ENCODE measurements around the gene CAPN9.
A peak's percentile ranks its signal among the peaks of the same experiment; 100 is the strongest.

Gene CAPN9

DNA sequence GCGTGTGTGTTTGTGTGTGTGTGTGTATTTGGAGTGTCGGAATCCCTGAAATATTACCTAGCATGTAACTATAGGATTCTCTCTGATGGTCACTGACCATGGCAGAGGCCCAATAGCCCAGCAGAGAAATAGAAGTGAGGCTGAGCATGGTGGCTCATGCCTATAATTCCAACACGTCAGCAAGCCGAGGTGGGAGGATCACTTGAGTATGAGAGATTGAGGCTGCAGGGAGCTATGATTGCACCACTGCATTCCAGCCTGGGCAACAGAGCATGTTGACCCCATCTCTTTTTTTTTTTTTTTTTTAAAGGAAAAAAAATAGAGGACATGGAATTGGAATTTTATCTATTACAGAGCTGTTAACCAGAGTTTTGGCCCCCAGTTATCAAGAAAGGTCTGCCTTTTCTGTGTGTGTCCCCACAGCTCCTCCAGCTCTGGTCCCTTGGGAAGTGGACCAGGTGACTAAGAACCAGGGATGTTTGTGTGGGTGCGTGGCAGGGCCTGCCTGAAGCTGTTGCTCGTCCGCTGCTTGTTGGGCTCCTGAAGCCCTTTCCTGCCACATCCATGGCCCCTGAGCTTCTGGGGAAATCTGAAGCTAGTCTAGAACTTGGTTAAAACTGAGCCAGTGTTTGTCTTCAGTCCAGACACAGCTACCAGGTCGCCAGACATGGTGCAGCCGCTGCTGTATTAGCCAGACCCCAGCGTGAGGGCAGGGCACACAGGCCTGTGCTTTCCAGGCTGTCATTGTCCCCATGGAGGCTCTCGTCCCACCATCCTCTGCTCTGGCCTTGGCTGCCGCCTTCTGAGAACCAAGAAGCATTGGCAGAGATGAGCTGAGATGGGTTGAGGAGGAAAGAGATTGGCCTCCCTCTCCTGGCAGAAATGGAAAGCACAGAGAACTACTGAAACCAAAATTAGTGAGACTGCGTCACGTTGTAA lies 25.5 kb downstream of the CAPN9 start:
- DNase-seq: no peak

DNA sequence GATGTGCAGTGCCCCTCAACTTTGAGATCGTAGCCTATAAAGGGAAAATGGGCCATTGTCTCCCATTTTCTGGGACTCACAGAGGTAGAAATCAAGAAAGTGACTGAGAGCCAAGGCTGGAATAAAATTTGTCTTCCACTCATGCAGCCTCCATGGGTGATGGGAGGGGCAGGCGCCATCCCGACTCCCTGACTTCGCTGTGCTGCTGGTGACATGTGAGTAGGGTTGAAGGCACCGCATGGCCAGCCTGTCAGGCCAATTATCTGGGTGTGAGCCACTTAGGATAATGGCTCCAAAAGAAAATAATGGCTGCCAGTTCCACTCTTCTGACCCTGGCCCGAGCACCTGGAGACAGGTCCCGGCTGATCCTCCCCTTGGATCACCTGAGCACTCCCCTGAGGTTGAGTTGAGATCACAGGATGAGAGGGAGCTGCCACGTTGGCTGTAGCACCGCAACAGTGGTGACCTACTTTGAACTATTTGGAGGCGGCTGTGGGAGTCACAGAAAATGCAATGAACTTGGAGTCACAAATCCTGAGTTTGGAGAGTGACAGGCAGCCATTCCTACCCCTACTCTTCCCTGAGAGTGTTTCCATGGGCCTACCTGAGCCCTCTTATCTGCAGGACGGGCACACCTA lies 26.3 kb downstream of the CAPN9 start:
- no peak for DNase-seq

DNA sequence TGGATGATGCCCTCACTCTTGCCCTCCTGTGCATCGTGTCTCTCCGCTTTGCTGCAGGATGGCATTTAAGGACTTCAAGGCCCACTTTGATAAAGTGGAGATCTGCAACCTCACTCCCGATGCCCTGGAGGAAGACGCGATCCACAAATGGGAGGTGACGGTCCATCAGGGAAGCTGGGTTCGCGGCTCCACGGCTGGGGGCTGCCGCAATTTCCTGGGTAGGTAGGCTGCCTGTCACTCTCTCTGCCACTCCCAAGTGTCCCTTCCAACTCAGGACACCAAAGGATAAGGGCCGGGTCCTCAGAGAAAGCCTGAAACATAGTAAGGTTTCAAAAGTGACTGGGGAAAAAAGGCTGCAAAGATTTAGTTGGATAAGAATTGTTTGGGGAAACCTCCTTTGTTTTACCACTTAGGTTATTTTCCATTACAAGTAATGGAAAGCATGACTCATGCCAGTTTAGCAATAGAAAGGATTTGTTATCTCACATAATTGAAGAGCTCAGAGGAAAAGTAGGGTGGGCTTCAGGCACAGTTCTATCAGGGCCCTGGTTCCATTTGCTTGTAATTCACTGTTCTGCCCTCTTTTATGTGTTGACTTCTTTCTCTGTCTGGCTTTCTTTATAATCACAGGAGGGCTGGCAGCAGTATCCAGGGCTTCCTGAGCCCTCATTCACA lies 31.9 kb downstream of the CAPN9 start:
- DNase-seq: no peak

DNA sequence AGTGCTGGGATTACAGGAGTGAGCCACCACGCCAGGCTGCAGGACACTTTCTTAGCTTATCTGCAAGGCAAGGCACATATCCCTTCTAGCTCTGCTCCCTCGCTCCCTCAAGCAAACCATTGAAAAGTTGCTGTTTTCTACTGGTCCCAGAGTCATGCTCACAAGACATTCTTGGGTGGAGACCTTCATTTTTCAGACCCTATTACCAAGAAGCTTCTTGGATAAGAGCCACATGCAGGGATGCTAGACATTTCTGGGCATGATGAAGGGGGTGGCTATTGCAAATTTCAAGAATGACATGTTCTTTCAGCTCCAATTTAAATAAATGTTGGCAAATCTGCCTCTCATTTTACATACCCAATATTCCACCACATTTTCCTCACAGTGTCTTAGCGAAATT lies 33.9 kb downstream of the CAPN9 start:
- no peak for DNase-seq

DNA sequence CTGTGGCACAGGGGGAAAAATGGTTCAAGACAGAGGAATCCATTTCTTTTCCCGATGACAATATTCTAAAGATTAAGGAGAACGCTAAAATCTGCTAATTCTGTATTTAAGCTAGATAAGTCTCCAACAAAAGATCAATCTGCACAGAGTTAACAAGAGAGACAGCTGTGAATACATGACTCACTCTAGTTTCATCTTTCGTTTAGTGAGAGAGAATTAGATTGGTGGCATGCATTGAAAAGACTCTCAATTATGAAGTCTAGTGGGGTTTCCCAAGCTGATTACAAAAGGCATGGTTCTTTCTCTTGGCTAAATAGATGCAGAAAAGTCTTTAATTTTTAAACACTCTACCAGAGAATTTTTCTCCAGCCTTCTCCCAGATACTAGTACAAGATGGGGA lies 34.4 kb downstream of the CAPN9 start:
- no peak for DNase-seq

DNA sequence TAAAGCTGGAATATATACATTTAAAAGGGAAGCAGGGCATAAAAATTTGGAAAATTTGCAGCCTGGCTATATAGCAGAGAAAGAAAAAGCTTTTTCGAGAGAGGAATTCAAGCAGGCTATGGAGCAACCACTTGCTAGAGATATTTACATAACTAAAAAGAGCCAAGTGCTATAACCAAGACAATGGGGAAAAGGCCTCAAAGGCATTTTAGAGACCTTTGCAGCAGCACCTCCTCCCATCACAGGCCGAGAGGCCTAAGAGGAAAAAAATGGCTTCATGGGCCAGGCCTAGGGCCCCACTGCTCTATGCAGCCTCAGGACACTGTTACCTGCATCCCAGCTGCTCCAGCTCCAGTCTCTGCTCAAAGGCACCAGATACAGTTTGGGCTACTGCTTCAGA lies 37.0 kb downstream of the CAPN9 start:
- DNase-seq: no peak

DNA sequence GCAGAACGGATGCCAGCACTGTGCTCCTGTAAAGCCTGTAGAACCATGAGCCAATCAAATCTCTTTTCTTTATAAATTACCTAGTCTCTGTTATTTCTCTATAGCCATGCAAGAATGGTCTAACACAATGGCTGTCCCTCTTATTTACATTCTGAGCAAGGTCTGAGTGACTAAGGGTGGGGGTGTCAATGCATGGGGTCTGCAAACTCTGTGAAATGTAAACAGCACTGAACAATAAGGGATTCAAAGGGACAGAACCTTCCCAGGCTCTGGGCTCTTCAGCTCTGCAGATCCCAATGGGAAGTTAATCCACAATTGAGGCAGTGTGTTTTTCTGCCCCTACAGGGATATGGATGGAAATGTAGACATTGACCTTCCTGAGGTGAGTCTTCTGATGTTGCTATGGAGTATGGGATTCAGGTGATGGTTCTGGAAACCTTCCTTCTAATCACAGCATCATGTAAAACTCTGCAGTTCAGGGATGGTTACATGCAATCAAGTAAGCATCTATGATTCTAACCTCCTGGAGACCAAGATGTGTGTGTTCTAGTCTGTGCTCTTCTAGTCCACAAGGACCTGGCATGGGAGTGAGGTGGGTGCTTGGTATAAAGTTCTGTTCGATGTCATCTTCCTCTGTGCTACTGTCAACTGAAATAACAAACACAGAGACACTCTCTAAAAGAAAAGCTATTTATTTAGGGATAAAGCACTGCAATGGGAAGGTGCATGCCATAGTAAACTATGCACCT lies 38.6 kb downstream of the CAPN9 start:
- DNase-seq: no peak

DNA sequence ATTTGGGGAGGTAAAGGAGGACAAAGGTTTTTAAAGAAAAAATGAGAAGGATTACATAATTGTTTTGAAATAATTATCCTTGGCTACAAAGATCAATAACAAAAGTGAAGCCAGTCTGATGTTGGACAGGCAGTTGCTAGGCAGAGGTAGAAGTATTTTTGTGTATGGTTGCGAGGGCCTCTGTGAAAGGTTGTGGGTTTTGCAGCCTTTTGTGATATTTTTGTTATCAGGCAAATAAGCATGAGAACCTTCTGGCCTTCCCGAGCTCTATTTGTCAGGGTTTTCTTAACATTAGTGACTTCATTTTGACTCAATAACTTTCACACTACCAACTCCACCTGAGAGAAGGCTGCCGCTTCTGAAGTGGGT lies 39.2 kb downstream of the CAPN9 start:
- DNase-seq: no peak

DNA sequence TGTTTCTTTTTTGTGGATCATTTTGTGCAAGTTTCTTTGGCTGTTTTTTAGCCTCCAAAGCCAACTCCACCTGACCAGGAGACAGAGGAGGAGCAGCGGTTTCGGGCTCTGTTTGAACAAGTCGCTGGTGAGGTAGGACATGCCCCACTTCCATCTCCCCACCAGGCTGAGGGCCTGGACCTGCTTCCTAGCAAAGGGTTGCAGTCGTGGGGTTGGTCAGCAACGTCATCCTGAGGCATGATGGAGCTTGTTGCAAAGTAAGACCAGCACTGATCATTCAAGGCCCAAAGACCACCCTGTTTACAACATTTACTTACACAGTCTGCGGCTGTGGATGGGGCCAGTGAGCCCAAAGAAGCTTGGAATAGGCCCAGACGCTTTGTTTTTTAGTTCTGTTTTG lies 40.3 kb downstream of the CAPN9 start:
- DNase-seq: no peak

DNA sequence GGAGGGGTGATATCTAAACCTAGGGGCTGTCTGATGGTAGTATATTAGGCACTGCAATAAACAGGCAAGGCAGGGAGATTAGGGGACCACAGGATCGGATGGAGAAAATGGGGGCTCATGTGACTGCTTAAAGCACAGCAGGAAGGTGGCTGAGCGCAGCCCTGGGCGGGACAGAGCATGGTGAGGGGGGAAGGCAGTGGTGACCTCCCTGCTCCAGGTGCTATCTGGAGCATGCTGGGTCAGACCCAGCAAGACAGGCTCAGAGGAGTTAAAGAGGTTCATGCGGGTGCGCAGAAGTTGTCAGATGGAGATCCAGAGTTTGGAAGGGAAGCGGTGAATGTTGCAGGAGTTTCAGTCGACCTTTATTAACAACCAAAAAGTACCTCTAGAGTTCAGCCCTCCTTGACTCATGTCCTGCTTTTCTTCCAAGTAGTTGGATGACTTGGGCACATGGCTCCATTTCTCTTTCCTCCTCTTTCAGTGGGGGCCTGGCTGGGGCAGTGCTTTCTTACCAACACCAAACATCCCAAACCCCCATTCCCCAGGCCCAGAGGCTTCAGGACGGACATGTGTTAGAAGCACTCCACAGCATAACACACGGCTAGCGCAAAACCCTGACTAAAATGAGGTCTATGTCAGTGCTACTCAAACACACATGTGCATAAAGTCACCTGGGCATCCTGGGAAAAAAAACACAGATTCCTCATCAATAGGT lies 41.5 kb downstream of the CAPN9 start:
- no peak for DNase-seq

DNA sequence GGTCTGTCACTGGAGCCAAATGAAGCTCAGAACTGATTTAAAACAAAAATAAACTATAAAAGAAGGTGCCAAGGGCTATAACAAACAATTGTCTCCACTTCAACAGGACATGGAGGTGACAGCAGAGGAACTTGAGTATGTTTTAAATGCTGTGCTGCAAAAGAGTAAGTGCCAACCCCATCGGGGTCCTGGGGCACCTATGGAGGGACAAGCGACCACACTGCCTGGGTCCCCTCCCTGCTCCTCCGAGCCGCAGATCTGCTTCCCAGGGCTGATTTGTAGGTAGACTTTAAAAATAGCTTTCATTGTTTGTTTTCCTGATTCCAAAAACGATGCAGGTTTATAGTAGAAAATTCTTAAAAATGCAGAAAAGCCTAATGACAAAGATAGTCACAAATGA lies 42.8 kb downstream of the CAPN9 start:
- DNase-seq: no peak

DNA sequence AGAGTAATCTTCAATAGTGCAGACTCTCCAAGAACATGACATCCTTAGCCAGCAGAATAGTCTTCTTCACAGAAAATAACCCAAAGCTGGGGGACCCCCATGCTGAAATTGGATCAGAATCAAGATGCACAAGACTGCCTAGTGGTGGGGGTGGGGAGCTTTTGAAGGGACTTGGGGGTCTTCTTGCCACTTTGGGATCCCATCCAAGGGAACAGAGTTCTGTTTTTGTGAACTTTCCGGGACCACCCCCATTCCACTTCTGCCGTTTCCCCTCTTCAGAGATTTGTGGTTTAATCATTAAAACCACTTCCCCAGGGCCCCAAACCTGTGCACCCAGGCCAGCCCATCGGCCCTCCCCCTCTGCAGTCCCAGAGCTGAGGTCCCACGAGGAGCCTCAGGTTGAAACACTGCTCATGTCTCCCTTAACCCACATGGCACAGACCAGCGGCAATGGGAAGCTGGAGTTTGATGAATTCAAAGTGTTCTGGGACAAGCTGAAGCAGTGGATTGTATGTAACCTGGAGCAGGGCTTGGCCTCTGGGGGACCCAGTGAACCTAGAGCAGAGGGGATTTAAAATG lies 44.9 kb downstream of the CAPN9 start:
- no peak for DNase-seq

DNA sequence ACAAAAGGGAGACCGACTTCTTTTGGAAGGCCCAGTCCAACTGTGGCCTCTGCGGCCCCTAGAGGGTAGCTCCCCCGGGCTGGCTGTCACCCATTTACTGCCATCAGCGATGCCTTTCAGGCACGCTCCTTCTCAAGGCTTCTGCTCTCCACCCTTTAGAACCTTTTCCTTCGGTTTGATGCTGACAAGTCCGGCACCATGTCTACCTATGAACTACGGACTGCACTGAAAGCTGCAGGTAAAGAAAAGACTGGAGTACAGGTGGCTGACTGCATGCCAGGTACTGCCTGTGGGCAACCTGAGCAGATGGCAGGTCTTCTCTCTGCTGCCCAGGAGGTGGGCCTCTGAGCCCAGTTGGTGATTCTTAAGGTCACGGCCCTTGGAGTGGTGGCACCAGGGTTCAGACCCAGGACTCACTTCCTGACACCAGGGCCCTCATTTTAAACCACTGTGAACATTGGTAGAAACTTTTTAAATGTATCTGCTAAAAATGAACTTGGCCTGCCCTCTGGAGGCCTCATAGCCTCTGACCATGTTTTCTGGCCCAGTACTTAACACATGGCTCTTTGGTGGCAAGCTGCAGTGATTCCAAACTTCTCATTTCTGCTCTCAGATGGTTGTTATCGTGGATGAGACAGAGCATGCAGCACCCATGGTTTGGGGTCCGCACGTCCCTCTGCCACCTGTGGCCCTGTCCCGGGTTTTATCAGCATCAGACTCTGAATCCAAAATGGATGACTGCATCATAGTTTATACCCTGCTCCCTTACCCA lies 45.7 kb downstream of the CAPN9 start:
- no peak for DNase-seq

DNA sequence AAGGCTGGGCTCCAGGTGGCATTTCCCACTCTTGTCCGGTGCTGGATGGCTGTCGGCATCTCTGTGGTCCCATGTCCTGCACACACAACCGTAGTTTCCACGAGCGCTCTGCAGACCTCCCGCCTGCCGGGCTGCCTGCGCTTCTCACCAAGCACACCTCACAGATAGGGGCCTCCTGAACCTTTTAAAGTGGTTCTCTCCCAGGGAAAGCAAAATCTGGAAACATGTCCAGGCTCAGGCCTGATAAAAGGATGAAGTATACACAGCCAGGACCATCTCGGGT lies 46.2 kb downstream of the CAPN9 start:
- no peak for DNase-seq

DNA sequence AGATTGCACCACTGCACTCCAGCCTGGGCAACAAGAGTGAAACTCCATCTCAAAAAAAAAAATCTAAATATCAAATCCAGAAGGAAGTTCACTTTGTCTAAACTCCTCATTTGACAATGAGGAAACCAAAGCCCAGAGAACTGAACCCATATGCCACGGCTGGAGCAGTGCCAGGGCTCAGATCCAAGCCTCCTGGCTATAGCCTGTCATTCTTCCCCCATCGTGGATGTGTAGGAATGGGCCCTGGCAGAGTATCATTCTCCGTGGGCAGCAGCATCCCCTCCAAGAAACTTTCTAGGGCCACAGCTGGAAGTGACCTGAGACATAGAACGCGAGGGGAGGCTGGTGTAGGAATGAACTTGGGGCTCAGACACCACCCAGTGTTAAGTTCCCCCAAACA lies 47.2 kb downstream of the CAPN9 start:
- DNase-seq: no peak

DNA sequence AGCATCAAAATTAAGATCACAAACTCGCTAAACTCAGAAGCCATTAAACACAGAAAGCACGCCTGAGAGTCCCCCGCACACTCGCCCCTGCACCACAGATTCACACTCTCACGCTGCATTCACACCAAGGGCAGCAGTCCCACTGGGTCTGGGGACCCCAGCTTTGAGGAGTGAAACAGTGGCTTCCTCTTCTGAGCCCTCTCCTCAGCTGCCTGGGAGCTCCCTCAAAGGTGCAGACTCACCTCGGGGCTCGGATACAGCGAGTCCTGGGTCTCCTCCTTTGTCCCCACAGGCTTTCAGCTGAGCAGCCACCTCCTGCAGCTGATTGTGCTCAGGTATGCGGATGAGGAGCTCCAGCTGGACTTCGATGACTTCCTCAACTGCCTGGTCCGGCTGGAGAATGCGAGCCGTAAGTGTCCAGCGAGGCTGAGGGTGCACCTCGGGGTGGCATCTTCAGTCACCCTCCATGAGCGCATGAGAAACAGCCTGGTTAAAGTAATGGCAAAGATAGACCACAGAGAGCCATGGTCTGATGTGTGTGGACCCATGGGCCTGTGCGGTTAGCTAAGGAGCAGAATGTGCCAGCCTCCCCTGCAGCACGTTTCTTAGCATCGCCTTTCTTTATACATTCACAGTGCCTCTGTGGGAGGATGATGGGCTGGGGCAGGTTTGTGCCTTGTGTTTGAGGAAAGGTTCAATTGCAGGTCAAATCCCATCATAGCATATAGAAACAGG lies 47.9 kb downstream of the CAPN9 start:
- DNase-seq: no peak

DNA sequence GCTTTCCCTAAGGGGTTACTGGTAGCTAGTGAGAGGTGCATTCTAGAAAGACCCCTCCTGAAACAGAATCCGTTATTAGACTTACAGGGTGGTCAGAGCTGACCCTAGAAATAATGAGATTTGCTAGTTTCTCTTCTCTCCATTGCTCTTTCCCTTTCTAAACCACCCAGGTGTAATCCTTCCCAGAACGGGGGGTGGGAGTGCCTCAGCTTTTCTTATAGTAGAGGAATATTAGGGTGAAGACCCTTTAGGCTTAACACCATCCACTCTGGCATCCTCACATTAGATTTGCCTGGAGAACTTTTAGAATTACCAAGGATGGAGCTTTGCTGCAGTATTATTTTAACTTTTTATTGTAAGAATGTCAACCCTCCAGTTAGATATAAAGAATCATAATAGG lies 49.4 kb downstream of the CAPN9 start:
- DNase-seq: no peak

DNA sequence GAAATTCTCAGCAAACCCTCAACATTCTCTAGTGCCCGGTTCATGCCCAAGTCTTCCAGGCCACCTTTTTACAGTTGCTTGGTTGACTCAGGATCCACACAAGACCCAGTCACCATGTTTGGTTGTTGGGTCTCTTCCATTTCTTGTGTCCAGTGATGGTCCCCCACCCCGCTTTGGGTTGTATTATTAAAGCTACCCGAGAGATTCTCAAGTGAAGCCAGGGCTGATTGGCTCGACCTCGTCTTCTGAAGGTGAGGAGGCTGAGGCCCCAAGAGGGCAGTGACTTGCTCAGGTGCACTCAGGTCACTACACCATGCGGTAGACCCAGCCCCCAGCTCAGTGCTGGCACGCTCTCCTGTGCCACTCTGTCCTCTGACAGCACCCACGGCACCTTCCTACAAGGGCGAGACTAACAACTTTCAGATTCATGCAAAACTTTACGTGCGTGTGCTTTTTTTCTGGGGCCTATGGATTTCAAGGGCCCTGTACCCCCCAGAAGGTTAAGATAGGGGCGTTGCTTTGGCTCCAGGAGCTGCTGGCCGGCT lies 50.3 kb downstream of the CAPN9 start:
- DNase-seq: no peak

DNA sequence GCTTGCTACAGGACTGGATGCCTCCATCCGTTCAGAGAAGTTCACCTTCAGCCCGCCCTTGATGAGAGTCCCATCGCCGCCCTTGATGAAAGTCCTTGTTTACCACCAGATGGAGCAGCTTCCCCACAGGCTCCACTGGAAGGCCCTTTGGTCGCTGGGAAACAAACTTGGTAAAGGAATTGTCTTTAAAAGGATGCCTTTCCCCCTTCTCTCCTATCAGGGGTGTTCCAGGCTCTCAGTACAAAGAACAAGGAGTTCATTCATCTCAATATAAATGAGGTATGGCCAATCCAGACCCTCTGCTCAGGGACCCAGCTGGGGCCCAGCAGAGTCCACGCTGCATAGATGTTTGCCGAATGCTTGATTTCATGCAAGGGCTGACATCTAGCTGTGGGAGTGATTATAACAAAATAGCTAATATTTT lies 50.8 kb downstream of the CAPN9 start:
- DNase-seq: peak; percentile 35

DNA sequence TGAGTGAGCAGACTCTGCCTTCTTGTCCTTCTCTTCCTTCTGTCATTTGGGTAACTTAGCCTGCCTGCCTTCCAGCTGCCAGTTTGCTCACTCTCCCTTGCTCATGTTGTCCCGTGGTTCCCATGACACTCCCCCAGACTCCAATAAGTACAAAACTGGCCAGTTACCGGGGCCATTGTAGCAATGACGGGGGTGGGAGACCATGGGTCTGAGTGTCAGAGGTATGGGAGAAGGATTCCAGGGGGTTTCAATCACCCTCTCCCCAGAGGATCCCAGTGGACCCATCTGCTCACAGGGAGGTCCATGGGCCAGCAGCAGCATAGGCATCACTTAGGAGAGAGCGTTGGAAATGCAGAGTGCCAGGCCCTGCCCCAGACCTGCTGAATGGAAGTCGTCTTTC lies 51.3 kb downstream of the CAPN9 start:
- no peak for DNase-seq
